Ovary (tissue), 9 donors: ENCODE measurements around the gene CDH23. TPM values are rescaled to one million over a fixed set of nuclear protein-coding genes. Genes with fewer than 3 reads are reported as not detected.

Source experiments
- DNase-seq, 5 donors: peaks; one replicate each; pipeline ENCODE4 v3.0.0-alpha.2; 2019 to 2020
- H3K27ac ChIP-seq, 2 donors: fragments of 200-600 bp; one replicate each; pipeline versions ENCODE4 v1.5.1 to v1.8.0; 2019 to 2022
- H3K27me3 ChIP-seq: fragments of 200-600 bp; one replicate; pipeline ENCODE4 v1.8.0; 2022
- H3K36me3 ChIP-seq: fragments of 200-600 bp; sonication (generic); one replicate; pipeline ENCODE4 v1.5.1; 2019
- H3K4me1 ChIP-seq: one replicate; pipeline ENCODE4 v1.8.1; 2013; ENCODE audit warnings: mild to moderate bottlenecking, moderate library complexity; ENCODE audit not compliant: insufficient read depth
- H3K4me3 ChIP-seq: fragments of 200-600 bp; sonication (generic); one replicate; pipeline ENCODE4 v1.5.1; 2017
- H3K9me3 ChIP-seq, 2 donors: fragments of 200-600 bp in 1 of 2; sonication (generic) in 1 of 2; one replicate each; pipeline versions ENCODE4 v1.5.1 to v1.8.1; 2013 to 2019; ENCODE audit warnings: mild to moderate bottlenecking in 1 of 2, moderate library complexity in 1 of 2
- EP300 ChIP-seq: sonication (generic); formaldehyde crosslinking; IDR thresholded peaks from one replicate; pipeline ENCODE4 v1.6.1; 2017; ENCODE audit warnings: antibody characterized with exemption
- POLR2A ChIP-seq: fragments of 450-650 bp; IDR thresholded peaks from one replicate; pipeline ENCODE4 v1.6.1; 2017; ENCODE audit warnings: antibody characterized with exemption, mild to moderate bottlenecking, moderate library complexity
- WGBS, 3 donors: extraction: QIAGEN DNeasy Blood & Tissue Kit in 1 of 3; methylation state at CpG; one replicate each; pipeline versions ENCODE4 v1.1.5 to v1.1.7; 2013 to 2017; 5-methylcytosine and 5-hydroxymethylcytosine counted together
- intact Hi-C, 4 donors: fragments of 100-400 bp; cut with DNase I; formaldehyde crosslinking; loops; one replicate each; pipeline versions ENCODE4 v1.11.0 to v1.15.1; 2022 to 2023
- polyA plus RNA-seq, 2 donors: library from polyadenylated mRNA; stranded (reverse); fragments of 200-250 nt in 1 of 2; fragments of 350-450 nt in 1 of 2; fragmentation: Illumina TruSeq in 1 of 2; extraction: RNeasy Lipid Tissue Mini Kit (QIAGEN cat#74804) in 1 of 2; gene quantifications; one replicate each; pipeline ENCODE4 v1.2.3, GENCODE V29; 2013 to 2014
- total RNA-seq, 7 donors: library from RNA; depleted of rRNA in 2 of 7; stranded (reverse); fragments of >200 nt in 2 of 7; fragmentation: NEBNext Ultra II Directional in 3 of 7; extraction: Animal tissue kit (Norgen Biotek cat#: 25700) in 3 of 7; gene quantifications; one replicate each; pipeline versions ENCODE4 v1.1.0 to v1.2.4, GENCODE V29; 2016 to 2023
- TF ChIP-seq, protein P1 (sequence below), 3 donors: fragments of 450-650 bp in 2 of 3; fragments of 200-600 bp in 1 of 3; IDR thresholded peaks; one replicate each; pipeline versions ENCODE4 v1.5.1 to v1.8.0; 2016 to 2022; ENCODE audit warnings: antibody characterized with exemption in 3 of 3, mild to moderate bottlenecking in 1 of 3
- donor health status: DM: no; HTN: no; CAD: no; lungs with moderate emphysema.
- donor health status: DM: no; HTN: no; CAD: no.
- donor health status: Bipolar disorder and iron deficiency.
- donor health status: DM: yes; HTN: yes; CAD: no.
- donor health status: DM: no; HTN: no; CAD: no.
- donor health status: DM: yes; HTN: yes; CAD: no.

Gene CDH23
- total and polyA plus RNA-seq, 9 donors, result 7.5 to 108 (median 39.1) TPM

DNA sequence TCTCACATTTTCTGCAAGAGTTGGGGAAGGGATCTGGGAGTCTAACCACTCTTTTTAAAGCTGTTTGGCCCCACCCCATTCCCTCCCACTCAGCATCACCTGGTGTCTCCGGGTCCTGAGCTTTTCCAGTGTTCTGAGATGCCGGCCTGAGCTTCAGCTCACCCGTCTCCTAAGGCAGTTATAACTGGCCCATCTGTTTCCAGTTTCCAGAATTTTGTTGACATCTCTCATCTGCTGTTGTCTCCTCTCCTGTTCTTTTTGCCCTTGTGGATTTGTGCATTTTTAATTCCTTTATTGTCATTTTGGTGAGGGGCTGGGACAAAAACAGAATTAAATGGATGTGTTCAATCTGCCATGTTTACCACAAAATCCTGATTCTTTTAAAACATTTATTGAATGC is 162.3 kb downstream of the CDH23 start:
- H3K4me1 ChIP-seq, result no peaks in the 10 kb centered on the region
- H3K27me3 ChIP-seq, result no peaks in the 10 kb centered on the region
- intact Hi-C loops, result no loop called here
- no peaks in the 10 kb centered on the region for H3K9me3 ChIP-seq
- no peaks in the 10 kb centered on the region for H3K36me3 ChIP-seq
- H3K27ac ChIP-seq, result no peak overlapping the region
- no peak for DNase-seq
- H3K4me3 ChIP-seq, result no peak overlapping the region
- TF ChIP-seq, protein P1, sequence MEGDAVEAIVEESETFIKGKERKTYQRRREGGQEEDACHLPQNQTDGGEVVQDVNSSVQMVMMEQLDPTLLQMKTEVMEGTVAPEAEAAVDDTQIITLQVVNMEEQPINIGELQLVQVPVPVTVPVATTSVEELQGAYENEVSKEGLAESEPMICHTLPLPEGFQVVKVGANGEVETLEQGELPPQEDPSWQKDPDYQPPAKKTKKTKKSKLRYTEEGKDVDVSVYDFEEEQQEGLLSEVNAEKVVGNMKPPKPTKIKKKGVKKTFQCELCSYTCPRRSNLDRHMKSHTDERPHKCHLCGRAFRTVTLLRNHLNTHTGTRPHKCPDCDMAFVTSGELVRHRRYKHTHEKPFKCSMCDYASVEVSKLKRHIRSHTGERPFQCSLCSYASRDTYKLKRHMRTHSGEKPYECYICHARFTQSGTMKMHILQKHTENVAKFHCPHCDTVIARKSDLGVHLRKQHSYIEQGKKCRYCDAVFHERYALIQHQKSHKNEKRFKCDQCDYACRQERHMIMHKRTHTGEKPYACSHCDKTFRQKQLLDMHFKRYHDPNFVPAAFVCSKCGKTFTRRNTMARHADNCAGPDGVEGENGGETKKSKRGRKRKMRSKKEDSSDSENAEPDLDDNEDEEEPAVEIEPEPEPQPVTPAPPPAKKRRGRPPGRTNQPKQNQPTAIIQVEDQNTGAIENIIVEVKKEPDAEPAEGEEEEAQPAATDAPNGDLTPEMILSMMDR (IDR thresholded peaks at IDR 0.05), result no peak
- TF ChIP-seq EP300 (no peak), POLR2A (no peak)
- 47 to 48% (median 48%) methylated on average over 3 of the region's 3 CpGs for WGBS, 3 donors

GRCh38 chr10:71561003-71561574 is 164.4 kb downstream of the CDH23 start:
- no peak for DNase-seq
- TF ChIP-seq EP300 (no peak), POLR2A (no peak)
- TF ChIP-seq, protein P1 (IDR thresholded peaks at IDR 0.05), result no peak
- no peaks in the 10 kb centered on the region for H3K36me3 ChIP-seq
- no peak overlapping the region for H3K4me3 ChIP-seq
- no peak overlapping the region for H3K27ac ChIP-seq
- 58 to 60% (median 59%) methylated on average over 5 of the region's 5 CpGs for WGBS, 3 donors
- H3K27me3 ChIP-seq, result no peaks in the 10 kb centered on the region
- H3K4me1 ChIP-seq, result no peaks in the 10 kb centered on the region
- intact Hi-C loops, result no loop called here
- H3K9me3 ChIP-seq, result no peaks in the 10 kb centered on the region

DNA sequence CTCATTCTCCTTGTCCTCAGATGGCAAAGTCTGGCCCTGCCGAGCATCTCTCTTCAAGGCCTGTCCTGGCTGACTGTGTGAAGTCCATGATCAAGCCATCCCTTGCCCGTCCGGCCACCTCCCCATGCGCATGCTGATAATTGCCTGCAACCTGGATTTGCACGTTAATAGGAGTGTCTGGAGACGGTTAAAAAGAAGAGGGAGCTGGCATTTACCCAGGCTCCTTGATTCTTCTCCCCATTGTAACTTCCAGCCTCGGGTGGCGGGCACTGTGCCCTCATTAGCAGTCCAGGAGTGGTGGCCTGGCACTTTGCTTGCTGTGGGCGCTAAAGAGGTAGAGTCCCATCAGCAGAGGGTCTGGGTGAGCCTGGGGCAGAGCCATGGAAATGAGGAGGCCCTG is 165.5 kb downstream of the CDH23 start:
- intact Hi-C loops, result no loop called here
- H3K4me3 ChIP-seq, result no peak overlapping the region
- no peak overlapping the region for H3K27ac ChIP-seq
- TF ChIP-seq EP300, result no peak
- no peak for TF ChIP-seq POLR2A
- TF ChIP-seq, protein P1 (IDR thresholded peaks at IDR 0.05), result no peak
- no peaks in the 10 kb centered on the region for H3K9me3 ChIP-seq
- 92 to 94% (median 93%) methylated on average over 9 of the region's 9 CpGs for WGBS, 3 donors
- H3K36me3 ChIP-seq, result no peaks in the 10 kb centered on the region
- H3K27me3 ChIP-seq, result no peaks in the 10 kb centered on the region
- no peak for DNase-seq
- no peaks in the 10 kb centered on the region for H3K4me1 ChIP-seq

GRCh38 chr10:71562904-71563303 is 166.2 kb downstream of the CDH23 start:
- intact Hi-C loops, result no loop called here
- WGBS, 3 donors, result 86 to 88% (median 88%) methylated on average over 3 of the region's 3 CpGs
- H3K27me3 ChIP-seq, result no peaks in the 10 kb centered on the region

More at GRCh38 chr10:71562904-71563303, 166.2 kb downstream of the CDH23 start:
- Histone ChIP-seq H3K4me1 (no peaks in the 10 kb centered on the region), H3K4me3 (no peak overlapping the region), H3K27ac (no peak overlapping the region), H3K36me3 (no peaks in the 10 kb centered on the region), H3K9me3 (no peaks in the 10 kb centered on the region)
- TF ChIP-seq EP300 (no peak), POLR2A (no peak)
- TF ChIP-seq, protein P1 (IDR thresholded peaks at IDR 0.05), result no peak
- DNase-seq, result no peak
